GM19239 (cell line): ENCODE data around the gene FAM110A.
"Not testable (repeated sequence)": the region's sequence is repeated elsewhere in the genome, so short reads cannot be mapped to it uniquely, and the experiment has no call there.

Experiments
- DNase-seq: peaks from one replicate; pipeline ENCODE4 v3.0.0; 2011; ENCODE audit warnings: low spot score; ENCODE audit not compliant: insufficient read length
- FAIRE-seq: peaks from 2 replicates; lab custom pipeline; 2011; peaks lifted over from hg19 to GRCh38; lab: Jason Lieb, UNC

FAM110A gene

DNA sequence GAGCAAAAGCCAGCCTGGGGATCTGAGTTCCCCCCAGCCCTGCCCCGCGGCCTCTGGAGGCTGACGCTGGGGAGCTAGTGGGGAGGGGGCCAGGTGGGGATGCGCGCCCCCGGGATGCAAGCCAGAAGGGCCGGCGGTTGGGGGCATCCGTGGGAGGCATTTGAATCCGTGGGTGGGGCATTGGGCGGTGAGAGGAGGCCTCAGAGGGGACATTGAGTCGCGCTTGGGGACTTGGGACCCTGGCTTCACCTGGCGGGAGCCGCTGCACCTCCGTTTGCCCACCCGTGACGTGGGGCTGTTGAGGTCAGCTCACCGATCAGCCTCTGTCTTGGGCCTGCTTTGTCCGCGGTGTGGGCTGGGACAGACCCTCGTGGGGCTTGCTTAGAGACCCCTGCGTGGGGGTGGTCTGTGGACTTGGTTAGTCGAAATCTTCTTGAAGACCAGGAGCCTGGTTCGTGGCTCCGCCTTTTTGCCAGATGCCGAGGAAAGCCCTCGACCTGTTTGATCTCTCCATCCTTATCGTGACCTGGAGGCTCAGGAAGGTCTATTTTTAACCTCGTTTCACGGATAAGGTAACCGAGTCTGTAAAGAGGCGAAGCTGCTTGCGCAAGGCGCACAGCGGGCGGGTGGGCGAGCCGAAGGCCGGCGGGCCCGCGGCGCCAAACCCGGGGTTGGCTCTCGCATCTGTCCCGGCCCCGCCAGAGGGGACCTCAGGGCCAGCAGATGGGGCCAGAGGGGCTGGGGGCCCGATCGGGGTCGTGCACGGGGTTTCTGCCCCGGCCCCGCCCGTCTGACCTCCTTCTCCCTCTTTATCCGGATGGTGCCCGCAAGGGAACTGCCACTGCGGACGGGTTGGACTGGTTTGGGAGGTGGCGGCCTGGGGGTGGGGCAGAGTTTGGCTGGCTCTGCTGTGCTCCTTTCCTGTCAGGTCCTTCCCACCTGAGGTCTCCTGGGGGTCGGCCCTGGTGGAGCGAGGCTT, 8.3 kb downstream of the FAM110A start:
- no peak for FAIRE-seq
- no peak for DNase-seq

DNA sequence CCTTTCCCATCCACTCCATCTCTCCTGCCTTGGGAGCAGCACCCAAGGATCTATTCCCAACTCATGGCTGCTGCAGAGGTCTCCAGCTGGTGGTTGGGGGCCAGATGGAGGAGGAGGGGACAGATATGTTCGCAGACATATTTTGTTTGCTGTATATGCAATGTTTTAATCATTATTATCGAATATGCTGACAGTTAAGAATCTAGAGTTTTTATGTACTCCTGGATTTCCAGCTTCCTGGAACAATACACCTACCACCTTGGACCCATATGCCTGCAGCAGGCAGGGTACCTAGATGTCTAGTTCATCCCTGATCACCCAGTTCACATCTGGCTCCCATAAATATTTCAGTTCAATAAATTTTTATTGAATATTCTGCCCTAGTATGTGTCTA, 9.0 kb downstream of the FAM110A start:
- DNase-seq, result no peak
- FAIRE-seq, result no peak

DNA sequence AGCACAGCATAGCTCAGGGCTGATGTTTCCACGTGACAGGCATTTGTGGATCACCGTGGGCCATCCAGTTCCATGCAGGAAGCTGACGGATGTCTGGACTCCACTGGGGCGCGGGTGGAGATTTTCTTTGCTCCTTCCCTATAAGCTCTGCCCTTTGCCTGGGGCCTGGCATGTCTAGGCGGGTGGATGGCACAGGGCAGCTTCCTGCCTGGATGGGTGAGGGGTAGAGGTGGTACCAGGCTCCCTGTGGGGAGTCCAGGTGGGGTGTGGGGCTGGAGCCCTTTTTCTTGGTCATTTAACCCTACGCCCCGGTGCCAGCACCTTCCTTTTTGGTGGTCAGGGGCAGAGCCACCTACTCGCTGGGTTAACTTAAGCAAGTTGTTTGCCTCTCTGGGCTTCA, 10.4 kb downstream of the FAM110A start:
- FAIRE-seq, result no peak
- DNase-seq, result no peak

DNA sequence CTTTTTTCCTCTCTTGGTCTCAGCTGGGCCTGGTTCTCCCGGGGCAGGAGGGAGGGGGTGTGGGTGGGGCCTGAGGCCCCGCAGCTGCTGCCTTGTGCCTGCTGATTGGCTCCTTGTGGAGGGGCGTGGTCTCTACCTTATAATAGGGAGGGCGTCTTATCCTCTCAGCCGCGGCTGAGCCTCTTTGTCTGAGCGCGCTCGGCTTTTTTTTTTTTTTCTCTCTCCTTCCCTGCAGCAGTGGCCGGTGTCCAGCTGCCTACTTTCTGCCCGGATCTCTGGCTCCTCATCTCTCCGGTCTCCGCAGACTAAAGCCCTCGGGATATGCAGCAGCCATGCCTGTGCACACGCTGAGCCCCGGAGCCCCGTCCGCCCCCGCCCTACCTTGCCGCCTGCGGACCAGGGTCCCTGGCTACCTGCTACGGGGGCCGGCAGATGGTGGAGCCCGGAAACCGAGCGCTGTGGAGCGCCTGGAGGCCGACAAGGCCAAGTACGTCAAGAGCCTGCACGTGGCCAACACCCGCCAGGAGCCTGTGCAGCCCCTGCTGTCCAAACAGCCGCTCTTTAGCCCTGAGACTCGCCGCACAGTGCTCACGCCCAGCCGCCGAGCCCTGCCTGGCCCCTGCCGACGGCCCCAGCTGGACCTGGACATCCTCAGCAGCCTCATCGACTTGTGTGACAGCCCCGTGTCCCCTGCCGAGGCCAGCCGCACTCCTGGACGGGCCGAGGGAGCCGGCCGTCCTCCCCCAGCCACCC, 11.1 kb downstream of the FAM110A start:
- FAIRE-seq (peak; percentile 83), DNase-seq (peak; percentile 99)

DNA sequence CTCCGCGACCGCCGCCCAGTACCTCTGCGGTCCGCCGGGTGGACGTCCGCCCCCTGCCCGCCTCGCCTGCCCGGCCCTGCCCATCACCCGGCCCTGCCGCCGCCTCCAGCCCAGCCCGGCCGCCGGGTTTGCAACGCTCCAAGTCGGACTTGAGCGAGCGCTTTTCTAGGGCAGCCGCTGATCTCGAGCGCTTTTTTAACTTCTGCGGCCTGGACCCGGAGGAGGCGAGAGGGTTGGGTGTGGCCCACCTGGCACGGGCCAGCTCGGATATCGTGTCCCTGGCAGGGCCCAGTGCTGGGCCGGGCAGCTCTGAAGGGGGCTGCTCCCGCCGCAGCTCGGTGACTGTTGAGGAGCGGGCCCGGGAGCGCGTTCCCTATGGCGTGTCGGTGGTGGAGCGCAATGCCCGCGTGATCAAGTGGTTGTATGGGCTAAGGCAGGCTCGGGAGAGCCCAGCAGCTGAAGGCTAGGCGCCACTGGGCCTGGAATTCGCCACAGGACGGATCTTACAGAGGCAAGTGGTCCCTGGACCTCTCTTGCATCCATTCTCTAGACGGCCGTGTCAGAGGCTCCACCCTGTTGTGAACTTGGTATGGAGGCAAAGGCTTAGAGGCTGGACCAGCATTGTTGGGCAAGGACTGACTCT, 11.8 kb downstream of the FAM110A start:
- FAIRE-seq (no peak), DNase-seq (no peak)

DNA sequence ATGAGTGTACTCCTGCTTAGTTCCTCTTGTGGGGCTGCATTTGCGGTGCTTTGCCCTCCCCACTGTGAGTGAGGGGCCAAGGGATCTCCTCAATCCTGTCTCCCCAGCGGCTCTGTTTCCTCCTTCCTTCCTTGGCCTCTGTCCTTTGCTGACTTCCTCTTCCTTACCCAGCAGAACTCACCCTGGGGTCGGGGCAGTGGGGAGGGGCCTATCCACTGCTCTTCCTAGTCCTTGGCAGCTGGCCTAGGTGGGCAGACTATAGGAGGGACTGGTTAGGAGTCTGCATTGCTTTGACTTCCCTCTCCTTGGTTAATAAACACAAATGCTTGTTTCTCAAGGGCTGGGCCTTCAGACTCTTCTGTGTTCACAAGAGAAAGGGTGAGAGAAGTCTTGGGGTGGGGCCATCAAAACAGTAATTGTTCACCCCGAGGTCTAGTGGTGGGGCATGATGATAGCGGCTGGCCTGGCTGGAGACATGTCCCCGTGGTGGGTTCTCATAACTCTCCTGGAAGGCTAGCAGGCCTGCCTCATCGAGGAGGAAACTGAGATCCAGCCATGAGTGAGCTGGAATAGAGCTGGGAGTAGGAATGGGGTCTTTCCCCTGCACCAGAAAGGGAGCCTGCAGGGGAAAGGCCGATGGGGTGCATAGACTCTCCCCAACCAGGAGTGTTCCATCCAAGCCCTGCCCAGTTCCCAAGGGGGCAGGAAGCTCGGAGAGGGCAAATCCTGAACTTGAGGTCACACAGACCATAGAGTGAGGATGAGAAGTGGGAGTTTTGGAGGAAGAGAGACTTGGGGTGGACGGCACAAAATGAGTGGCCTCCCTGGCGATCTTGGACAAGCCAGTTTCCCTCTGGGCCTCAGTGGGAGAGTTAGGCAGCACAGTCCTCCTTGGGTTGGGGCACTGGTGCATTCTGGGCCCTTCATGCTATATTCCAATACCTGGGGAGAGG, 12.7 kb downstream of the FAM110A start:
- DNase-seq (no peak), FAIRE-seq (peak; percentile 68)

DNA sequence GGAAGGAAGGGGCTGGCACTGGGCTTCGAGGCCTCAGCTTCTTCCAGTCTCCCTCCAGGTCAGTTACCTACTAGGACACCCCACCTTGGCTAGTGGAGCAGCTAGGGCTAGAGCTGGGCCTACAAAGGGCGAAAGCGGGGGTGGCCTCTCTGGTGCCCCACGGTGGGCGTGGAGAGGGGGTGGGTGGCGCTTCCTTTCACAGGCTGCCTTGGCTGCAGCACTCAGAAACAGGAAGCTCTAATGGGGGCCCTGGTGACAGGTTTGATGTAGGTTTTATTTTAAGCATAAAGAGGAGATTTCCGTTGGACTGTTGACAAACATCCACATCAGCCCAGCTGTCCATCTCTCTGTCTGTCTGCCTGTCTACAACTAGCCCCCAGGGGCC, 13.4 kb downstream of the FAM110A start:
- FAIRE-seq (peak; percentile 81), DNase-seq (no peak)

DNA sequence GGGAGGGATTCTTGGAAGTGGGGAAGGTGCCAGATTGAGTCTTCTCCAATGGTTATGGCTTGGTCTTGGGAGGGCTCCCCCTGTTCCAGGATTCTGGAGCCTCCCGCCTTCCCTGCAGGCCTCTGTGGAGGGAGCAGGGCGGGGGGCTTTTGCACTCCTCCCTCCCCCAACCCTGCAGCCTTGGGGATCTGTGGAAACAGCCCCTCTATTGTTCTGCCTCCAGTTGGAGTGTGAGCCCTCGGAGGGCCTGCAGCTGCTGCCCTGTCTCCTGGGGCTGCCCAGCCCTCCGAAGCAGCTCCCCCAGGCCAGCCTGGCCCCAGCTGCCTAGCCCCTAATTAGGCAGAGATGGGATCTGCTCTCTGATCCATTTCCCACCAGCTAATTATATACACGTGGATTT, 14.7 kb downstream of the FAM110A start:
- FAIRE-seq, result no peak

DNA sequence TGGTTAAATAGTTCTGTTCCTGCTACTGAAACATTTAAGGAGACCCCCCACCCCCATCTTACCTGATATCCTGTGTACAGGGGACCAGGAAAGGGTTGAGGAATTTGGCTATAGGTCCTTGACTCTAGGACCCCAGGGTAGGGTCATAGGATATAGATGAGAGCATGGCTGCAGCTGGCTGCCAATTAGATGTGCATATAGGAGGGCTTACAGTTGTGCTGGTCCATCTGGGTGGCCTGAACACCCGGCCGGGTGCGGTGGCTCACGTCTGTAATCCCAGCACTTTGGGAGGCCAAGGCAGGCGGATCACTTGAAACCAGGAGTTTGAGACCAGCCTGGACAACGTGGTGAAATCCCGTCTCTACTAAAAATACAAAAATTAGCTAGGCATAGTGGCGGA, 15.2 kb downstream of the FAM110A start:
- not testable (repeated sequence) for DNase-seq, FAIRE-seq

More for the DNA sequence above, 14.7 kb downstream of the FAM110A start:
- DNase-seq, result no peak

DNA sequence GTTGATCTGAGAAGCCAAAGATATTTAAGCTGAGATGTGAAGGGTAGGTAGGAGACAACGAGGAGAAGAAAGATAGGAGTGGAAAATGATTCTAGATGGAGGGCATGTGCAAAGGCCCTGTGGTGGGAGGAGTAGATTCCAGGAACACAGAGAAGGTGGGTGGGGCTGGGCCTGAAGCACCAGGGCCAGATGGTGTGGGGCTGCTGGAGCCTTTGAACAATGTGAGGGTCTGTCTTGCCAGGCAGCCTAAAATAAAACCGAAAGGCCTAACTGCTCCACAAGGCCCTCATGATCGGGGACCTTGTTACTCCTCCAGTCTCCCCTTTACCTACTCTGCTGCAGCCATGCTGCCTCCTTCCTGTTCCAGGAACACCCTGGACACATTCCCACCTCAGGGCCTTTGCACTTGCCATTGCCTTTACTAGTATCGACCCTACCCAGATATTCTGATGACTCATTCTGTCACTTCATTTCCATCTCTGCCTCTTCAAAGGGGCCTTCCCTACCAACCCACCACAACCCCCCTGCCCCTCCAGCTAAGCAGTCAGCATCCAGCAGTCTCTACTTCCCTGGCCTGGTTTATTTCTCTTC, 20.0 kb downstream of the FAM110A start:
- no peak for DNase-seq
- no peak for FAIRE-seq

DNA sequence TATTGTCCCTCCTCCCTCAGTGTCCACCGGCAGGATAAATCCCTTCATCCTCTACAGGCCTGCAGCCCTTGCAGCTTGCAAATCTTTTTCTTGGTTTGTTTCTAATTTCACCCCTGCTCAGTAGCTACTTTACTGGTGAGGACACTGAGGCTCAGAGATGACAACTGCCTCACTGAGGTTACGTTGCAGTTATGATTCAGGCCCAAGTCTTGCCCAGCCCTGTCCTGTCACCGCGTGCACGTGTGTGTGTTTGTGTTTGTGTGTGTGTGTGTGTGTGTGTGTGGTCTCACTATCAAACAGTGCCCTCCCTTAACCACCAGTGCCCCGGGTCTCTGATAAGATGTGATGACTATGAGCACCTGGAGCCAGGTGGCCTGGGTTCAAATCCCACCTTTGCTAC, 21.1 kb downstream of the FAM110A start:
- FAIRE-seq (no peak), DNase-seq (no peak)

DNA sequence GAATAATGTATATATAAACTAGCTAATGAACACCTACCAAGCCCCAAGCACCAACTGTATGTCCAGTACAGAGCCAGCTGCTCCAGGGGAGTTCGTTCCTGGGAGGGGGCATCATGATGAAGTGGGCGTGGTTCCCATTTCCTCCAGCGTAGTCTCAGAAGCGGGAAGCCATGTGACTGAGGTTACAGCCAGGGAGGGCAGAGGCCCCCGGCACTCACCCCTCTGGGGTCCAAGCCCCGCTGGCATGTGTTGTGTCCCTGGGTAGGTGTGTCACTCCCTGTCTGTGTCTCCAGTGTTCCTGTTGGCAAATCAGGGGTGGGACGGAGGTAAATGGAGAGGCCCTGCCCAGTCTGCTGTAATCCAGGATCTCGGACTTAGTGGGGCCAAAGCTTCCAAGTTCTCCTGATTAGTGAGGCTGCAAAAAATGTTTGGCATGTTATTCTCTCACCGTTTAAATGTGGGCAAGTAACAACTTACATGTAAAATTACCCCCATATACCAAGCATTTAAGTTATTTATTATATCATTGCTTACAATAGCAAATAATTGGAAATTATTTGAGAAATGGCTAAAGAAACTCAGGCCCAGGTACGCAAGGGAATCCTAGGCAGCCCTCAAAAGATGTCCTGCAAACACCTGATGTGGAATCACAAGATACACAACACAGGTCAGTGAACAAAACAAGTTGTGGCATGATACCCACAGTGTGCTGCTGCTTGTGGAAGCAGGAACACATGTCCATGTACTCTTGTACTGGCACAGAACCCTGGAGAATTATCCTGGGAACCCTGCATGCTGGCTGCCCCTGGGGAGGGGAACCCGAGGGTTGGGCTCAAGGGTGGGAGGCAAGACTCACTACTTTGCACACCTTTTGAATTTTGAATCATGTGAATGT, 22.2 kb downstream of the FAM110A start:
- DNase-seq (no peak), FAIRE-seq (no peak)

DNA sequence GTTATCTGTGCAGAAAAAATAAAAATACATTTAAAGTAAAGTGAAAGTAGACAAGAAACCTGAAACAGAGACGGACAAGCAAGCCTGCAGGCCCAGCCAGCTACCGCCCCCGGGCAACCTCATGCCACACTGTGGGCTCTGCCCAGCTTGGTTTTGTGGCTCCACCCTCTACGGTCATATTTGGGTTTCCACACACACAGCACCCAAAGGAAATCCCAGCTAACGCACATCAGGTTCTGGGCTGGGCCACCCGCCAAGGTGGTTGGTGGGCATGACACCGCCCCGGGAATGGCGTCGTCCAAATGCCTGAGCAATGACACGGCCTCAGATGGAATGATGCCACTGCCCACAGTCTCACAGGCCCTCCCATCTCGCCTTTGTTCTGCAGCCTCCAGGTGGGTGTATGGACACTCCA, 22.9 kb downstream of the FAM110A start:
- FAIRE-seq, result no peak
- DNase-seq, result no peak

DNA sequence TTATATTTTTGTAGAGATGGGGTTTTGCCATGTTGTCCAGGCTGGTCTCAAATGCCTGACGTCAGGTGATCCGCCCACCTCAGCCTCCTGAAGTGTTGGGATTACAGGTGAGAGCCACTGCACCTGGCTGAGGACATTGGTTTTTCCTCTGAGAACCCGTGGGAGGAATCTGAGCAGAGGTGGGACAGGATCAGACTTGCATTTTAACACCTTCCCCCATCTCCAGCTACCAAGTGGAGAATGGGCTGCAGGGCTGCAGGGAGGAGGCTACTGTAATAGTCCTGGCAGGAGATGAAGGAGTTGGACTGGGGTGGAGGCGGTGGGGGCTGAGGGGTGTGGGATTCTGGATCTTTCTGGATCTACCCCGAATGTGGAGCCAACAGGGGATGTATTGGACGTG, 24.5 kb downstream of the FAM110A start:
- FAIRE-seq (no peak), DNase-seq (no peak)

DNA sequence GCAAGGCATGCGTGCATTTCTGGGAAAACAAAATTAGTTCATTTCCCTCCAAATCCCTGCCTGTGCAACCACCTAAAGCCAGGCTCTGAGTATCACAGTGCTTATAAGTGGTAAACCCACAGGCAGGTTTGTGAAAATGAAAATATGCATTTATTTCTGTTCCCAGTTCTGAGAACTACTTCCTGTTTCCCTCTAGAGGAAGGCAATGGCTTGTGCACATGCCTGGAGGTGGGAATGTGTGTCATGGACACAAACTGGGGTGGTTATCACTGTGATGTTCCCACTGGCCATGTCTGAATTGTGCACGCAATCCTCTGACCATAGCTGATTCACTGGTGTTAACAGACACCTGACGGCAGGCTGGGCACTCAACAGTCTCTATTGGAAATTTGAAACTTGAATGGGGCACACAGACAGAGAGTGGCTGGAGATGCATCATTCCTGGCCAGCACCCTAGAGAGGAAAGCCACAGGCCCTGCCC, 26.3 kb downstream of the FAM110A start:
- FAIRE-seq, result no peak

DNA sequence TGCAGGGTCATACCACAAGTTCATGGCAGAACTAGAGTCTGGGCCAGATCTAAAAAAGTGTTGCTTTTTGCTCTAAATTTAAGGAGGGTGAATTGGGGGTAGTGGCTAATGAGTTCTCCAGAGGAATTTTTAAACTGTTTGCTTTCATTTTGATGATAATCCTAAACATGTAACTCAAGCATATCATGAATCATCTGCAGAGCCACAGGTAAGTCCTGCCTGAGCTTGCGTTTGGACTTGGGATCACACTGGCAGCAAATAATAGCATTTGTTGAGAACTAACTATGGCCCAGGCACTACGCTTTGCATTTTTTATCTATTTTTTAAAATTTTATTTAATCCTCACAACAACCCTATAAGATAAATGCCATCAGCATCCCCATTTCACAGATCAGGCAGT, 27.4 kb downstream of the FAM110A start:
- DNase-seq (no peak), FAIRE-seq (no peak)

More for the DNA sequence above, 26.3 kb downstream of the FAM110A start:
- DNase-seq, result no peak

DNA sequence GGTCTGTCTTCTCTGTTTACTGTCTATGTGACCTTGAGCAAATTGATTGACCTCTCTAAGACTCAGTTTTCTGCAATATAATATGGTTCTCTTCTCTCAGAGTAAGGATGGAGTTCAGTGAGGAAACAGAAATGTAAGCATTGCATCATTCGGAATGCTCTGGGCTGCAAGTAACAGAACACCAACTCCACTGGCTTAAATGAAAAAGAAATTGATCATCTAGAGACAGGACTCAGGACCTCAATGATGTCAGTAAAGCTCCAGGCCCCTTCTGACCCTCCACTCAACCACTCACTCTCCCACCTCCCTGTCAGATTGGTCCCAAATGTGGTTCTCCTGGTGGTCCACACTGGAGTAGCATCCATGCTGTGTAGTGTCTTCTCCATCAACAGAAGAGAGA, 31.9 kb downstream of the FAM110A start:
- DNase-seq, result no peak
- FAIRE-seq, result no peak

DNA sequence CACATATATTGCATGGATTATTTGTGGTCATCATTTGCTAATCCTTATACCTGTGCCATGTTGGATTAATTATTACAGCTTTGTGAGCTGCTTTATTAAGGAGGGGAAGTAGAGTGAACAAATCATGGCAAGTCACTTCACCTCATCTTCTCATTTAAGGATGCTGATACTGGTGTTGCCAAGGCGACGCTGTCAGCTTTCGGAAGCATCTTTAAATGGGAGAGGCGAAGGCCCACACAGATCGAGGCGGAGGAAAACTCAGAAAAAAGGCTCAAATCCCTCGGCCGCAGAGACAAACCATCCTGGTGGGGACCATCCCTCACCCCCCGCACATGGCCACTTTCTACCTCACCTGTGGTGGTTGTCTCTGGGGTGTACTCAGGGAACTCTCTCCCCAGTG, 34.8 kb downstream of the FAM110A start:
- FAIRE-seq (no peak), DNase-seq (no peak)
